GM12873 (cell line): Measurements from ENCODE around the gene ESCO1.

ENCODE experiments used
- CTCF ChIP-seq: IDR thresholded peaks from 2 replicates; pipeline ENCODE4 v1.5.1; 2012; ENCODE audit warnings: low read depth, mild to moderate bottlenecking, moderate library complexity, low read length, control low read depth; ENCODE audit not compliant: insufficient read depth; ENCODE audit errors: missing control alignments

ESCO1 gene

GRCh38 chr18:21496277-21496835 is 104.1 kb downstream of the ESCO1 start:
- TF ChIP-seq CTCF = no peak

DNA sequence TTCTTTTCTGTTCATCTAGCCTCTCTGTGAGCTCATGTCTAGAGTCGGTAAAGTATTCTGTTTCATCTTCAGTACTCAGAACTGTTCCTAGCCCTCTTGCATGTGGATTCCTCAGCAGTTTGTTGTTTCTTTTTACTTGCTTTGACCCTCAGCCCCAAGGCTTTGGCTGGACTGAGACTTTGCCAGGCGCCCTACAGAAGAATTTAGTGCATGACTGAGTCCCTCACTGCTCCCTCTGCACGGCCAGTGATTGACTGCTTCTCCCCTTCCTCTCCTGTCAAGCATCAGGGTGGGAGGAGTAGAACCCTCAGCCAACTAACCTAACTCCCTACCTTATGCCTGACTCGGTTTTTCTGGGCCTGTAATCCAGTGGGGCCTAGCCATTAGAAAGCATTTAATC is 109.8 kb downstream of the ESCO1 start:
- no peak for TF ChIP-seq CTCF

- TF ChIP-seq CTCF = no peak
These were observed 110.5 kb downstream of the ESCO1 start for GRCh38 chr18:21489919-21490495.

GRCh38 chr18:21489119-21489750 is 111.3 kb downstream of the ESCO1 start:
- TF ChIP-seq CTCF = peak; percentile 81

DNA sequence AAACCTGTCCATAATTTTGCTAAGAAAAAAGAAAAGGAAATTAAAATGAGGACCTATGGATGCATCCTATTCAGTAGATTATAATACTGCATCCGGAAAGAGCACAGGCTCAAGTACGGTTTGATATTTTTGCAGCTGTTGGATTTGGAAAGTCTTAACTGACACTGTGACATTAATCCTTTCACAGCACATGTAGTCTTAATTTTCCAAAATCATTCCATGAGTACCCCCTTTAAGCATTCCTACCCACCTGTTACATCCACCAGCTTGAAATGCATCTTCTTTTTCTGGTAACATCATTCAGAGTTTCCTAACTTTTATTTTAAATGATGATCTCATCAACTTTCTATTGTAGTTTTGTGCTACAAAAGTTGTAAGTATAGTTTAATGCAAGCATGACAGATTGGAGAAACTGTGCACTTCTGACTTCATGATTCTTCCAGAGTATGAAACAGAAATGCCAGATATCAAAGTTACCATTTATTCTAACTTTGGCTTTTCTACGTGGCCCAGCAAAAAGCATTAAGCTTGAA is 113.5 kb downstream of the ESCO1 start:
- TF ChIP-seq CTCF = no peak

GRCh38 chr18:21484851-21485636 is 115.5 kb downstream of the ESCO1 start:
- TF ChIP-seq CTCF = no peak

DNA sequence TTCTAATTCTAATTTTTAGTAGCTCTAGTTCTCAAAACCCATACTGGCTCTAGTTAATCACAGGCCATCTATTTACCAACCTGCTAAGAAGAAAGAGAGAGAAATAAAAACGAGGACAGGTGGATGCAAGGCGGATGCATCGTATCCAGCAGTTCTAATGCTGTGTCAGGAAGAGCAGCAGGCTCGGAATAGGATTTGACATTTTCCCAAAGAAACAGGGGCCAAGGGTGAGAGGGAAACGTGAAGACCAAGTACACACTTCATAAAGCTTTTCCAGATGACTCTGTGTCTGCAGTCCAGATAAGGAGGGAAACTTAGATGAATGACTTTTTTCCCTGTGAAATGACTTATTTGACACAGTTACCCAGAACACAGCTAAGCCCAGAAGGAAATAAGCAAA is 117.5 kb downstream of the ESCO1 start:
- no peak for TF ChIP-seq CTCF
